WI38 (cell line): Measurements from ENCODE around the gene ORMDL2.

Experiments
- H3K4me3 ChIP-seq: 2 replicates; pipeline ENCODE4 v1.5.1; 2011; ENCODE audit warnings: low read depth, mild to moderate bottlenecking, control low read depth, low read length
- TF ChIP-seq, protein P1 (sequence below): IDR thresholded peaks from 2 replicates; pipeline ENCODE4 v1.5.1; 2012; ENCODE audit warnings: low read depth, mild to moderate bottlenecking, control low read depth, low read length

The ORMDL2 gene

DNA sequence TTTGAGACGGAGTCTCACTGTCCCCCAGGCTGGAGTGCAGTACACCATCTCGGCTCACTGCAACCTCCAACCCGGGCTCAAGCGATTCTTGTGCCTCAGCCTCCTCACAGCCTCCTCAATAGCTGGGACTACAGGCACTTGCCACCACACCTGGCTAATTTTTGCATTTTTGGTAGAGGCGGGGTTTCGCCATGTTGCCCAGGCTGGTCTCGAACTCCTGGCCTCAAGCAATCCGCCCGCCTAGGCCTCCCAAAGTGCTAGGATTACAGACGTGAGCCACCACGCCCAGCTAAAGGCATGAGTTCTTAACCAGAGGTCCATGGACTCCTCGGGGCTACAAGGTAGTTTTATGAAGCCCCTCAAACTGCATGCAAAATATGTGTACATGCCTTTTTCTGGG is 2.4 kb upstream of the ORMDL2 start:
- H3K4me3 ChIP-seq, result no peak overlapping the region
- TF ChIP-seq, protein P1, sequence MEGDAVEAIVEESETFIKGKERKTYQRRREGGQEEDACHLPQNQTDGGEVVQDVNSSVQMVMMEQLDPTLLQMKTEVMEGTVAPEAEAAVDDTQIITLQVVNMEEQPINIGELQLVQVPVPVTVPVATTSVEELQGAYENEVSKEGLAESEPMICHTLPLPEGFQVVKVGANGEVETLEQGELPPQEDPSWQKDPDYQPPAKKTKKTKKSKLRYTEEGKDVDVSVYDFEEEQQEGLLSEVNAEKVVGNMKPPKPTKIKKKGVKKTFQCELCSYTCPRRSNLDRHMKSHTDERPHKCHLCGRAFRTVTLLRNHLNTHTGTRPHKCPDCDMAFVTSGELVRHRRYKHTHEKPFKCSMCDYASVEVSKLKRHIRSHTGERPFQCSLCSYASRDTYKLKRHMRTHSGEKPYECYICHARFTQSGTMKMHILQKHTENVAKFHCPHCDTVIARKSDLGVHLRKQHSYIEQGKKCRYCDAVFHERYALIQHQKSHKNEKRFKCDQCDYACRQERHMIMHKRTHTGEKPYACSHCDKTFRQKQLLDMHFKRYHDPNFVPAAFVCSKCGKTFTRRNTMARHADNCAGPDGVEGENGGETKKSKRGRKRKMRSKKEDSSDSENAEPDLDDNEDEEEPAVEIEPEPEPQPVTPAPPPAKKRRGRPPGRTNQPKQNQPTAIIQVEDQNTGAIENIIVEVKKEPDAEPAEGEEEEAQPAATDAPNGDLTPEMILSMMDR, result no peak

DNA sequence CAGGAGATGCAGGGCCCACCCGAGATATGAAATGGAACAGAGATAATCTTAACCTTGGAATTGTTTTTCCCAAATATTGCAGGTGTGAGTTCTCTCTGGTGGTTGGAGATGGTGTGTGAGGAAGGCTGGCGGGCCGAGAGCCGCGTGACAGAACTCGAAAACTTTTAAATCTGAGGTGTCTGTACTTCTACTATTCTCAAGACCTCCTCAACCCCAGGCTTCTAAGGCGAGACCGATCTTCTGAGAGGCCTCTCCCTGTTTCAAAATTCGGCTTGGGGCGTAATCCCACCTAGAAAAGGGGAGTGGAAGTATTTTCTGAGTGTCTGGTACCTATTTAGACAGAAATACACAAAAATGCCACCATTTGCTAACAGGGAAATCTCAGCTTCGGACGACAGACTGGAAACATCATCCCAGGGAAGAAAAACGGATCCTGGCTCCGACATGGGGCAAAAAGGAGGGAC is 928 bp upstream of the ORMDL2 start:
- TF ChIP-seq, protein P1, result no peak

DNA sequence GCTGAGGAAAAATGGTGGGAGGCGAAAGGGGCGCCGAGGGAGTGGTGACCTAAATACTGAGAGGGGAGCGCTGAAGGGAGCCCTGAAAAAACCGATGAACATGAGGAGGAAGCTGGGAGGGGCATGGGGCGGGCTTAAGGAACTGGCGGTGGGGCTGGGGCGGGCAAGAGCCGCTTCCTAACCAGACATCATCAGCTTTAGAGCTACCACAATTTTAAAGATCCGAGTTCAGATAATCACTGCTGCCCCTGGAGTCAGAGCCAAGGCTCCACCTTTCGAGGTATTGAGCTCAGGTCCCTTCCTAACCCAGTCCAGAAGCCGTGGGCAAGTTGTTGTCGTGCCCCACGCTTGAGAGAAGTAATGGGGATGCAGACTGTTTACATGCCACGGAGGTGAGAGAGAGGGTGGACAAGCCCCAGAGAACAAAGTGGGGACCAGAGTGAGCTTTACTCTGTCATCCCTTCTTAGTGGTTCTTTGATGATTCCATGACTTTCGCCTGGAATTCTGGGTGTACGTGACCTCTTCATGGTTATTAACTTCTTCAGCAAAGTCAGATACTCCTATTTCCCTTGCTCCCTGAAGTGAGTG is 393 bp downstream of the ORMDL2 start:
- H3K4me3 ChIP-seq, result peak overlapping the region; percentile 83
- TF ChIP-seq, protein P1, result no peak

More for the DNA sequence above, 928 bp upstream of the ORMDL2 start:
- peak overlapping the region; percentile 83 for H3K4me3 ChIP-seq

DNA sequence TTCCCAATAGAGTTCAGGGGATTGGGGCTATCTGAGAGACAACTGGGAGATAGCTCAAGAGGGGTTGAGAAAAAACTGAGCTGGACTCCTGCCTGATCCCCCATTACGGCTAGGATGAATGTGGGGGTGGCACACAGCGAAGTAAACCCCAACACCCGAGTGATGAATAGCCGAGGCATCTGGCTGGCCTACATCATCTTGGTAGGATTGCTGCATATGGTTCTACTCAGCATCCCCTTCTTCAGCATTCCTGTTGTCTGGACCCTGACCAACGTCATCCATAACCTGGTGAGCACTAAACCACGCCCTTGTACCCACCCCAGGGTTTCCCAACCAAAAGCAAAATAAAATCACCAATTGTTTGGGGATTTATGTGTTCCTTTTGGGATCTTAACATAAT is 1.0 kb downstream of the ORMDL2 start:
- TF ChIP-seq, protein P1, result no peak
- peak overlapping the region; percentile 83 for H3K4me3 ChIP-seq

DNA sequence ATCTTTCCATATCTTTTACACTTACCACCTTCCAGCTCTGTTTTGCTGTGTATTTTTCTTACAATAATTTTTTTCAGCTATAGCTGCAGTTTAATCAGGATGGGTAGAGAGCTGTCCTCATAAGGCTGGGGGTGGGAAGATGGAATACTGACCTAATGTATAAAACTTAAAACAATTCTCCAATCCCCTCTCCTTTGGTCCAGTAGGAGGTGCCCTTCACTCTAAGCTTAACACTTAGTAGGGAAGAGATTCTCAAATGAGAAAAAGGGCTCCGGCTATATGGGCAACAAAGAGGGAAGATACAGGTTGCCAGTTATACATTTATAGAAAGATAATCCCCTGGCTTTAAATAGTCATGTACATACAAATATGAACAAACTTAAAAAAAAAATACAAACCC is 2.8 kb downstream of the ORMDL2 start:
- TF ChIP-seq, protein P1, result no peak; the same call in 1 of the 2 replicates
- no peak overlapping the region for H3K4me3 ChIP-seq

DNA sequence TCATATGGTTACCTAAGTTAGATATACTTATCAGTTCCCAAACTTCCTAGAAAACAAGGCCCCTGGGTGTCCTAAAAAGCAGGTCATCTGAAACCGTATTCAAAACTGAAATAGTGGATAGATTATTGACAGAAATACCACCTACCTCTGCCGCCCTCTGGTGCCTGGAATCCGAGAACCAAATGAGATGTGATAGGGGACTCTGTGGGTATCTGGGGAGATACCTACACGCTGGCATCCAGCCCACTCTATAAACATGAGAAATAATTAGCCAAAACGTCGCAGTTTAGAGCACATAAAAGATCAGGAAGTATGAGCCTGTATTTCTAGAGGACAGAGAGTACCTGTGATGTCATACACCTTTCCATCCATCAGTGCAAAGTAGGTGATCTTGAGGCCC is 4.4 kb downstream of the ORMDL2 start:
- H3K4me3 ChIP-seq, result no peak overlapping the region
- TF ChIP-seq, protein P1, result no peak

DNA sequence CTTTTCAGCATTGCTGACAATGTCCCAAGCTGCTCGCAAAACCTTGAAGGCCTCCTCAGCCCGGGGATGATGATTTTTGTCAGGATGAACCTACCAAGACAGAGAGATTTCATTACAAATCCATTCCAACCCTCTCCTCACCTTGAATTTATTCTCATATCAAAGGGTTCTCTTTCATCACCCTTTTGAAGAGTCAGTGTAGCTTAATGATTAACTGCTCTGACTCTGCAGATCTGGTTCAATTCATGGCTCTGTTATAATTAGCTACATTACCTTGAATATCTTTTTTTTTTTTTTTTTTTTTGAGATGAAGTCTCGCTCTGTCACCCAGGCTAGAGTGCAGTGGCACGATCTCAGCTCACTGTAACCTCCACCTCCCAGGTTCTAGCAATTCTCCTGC is 5.6 kb downstream of the ORMDL2 start:
- TF ChIP-seq, protein P1, result no peak
- no peak overlapping the region for H3K4me3 ChIP-seq
